Transverse colon (tissue), 4 donors: ENCODE data around the gene COL19A1.

Experiments
- CTCF ChIP-seq, 5 experiments: fragments of 200-600 bp in 3 of 5; fragments of 450-650 bp in 2 of 5; sonication (generic) in 3 of 5; IDR thresholded peaks; 1 replicate in 2 of 5; 2 replicates in 3 of 5; pipeline ENCODE4 v1.5.1; 2016 to 2017; ENCODE audit warnings: antibody characterized with exemption in 5 of 5, inconsistent platforms in 3 of 5, mild to moderate bottlenecking in 2 of 5, moderate library complexity in 1 of 5
- EP300 ChIP-seq: sonication (generic); formaldehyde crosslinking; IDR thresholded peaks from one replicate; pipeline ENCODE4 v1.6.1; 2017; ENCODE audit warnings: antibody characterized with exemption, low read depth
- POLR2A ChIP-seq: fragments of 450-650 bp; IDR thresholded peaks from one replicate; pipeline ENCODE4 v1.6.1; 2016; ENCODE audit warnings: antibody characterized with exemption, mild to moderate bottlenecking, moderate library complexity
- POLR2AphosphoS5 ChIP-seq, 3 donors: sonication (generic); formaldehyde crosslinking; IDR thresholded peaks; one replicate each; pipeline ENCODE4 v1.6.1; 2016; ENCODE audit warnings: antibody characterized with exemption in 3 of 3

- TF ChIP-seq POLR2A (no peak), CTCF (IDR thresholded peaks at IDR 0.05) (no peak), EP300 (no peak), POLR2AphosphoS5 (IDR thresholded peaks at IDR 0.05) (no peak)
These were observed 227.8 kb downstream of the COL19A1 start for GRCh38 chr6:70094156-70094555.
